ENCODE data around the gene CD209.

GRCh38 chr19:7778081-7778480, 30.7 kb upstream of the CD209 start:
- TF ChIP-seq CTCF (conservative IDR thresholded peaks at IDR 0.05; ENCODE audit: low read depth in 2 of 2) (no peak), STAT1 (IDR thresholded peaks at IDR 0.05; ENCODE audit: unreplicated experiment) (no peak)

All from GM23338 (cell line).